ENCODE results near the gene NEDD8.

DNA sequence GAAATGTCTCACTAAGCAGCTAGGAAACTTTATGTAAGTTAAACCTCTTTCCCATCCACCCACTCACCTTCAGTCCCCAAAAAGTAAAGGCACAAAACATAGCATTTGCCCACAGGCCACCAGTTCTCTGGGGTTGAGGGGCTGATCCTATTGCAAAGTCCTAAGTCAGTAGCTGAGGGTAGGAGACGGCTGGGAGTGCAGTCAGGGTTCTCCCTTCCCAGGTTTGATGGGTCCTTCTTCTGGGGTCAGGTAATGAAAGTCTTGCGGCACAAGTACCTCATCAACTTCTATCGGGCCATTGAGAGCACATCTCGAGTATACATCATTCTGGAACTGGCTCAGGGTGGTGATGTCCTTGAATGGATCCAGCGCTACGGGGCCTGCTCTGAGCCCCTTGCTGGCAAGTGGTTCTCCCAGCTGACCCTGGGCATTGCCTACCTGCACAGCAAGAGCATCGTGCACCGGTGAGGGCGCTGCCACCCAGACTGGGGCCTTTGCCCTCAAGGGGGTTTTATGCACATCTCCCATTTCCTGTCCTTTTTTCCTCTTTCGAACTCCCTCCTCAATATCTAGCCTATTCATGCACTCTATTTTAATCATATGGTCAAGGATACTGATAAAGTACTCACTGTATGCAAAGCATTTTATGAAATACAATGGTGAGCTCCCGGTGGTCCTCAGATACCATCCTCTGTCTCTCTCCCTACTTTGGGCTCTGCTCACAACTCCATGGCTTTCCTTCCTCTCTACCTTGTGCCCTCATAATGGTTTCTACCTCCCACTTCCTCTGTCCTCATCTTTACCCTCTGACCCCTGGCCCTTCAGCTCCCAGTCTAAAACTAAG lies 25.7 kb downstream of the NEDD8 start:
- TF ChIP-seq, protein P1, sequence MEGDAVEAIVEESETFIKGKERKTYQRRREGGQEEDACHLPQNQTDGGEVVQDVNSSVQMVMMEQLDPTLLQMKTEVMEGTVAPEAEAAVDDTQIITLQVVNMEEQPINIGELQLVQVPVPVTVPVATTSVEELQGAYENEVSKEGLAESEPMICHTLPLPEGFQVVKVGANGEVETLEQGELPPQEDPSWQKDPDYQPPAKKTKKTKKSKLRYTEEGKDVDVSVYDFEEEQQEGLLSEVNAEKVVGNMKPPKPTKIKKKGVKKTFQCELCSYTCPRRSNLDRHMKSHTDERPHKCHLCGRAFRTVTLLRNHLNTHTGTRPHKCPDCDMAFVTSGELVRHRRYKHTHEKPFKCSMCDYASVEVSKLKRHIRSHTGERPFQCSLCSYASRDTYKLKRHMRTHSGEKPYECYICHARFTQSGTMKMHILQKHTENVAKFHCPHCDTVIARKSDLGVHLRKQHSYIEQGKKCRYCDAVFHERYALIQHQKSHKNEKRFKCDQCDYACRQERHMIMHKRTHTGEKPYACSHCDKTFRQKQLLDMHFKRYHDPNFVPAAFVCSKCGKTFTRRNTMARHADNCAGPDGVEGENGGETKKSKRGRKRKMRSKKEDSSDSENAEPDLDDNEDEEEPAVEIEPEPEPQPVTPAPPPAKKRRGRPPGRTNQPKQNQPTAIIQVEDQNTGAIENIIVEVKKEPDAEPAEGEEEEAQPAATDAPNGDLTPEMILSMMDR (IDR thresholded peaks at IDR 0.05) = no peak
- no peak for TF ChIP-seq POLR2A (IDR thresholded peaks at IDR 0.05)

Measured in testis (tissue), 2 donors.